Neural crest cell (in vitro differentiated cells): Measurements from ENCODE around the gene DCTN5. TPM values are rescaled to one million over a fixed set of nuclear protein-coding genes. Genes with fewer than 3 reads are reported as not detected.
"Not testable (repeated sequence)": the region's sequence is repeated elsewhere in the genome, so short reads cannot be mapped to it uniquely, and the experiment has no call there.

Experiments used
- DNase-seq: peaks from one replicate; pipeline ENCODE4 v3.0.0; 2021; ENCODE audit warnings: low read depth, mixed read lengths, low spot score
- H3K27ac Mint-ChIP-seq: one replicate; pipeline ENCODE4 v1.8.0; 2021; ENCODE audit warnings: mild to moderate bottlenecking, mixed read lengths; ENCODE audit not compliant: unreplicated experiment
- H3K27me3 Mint-ChIP-seq: 2 replicates; pipeline ENCODE4 v1.8.0; 2021; ENCODE audit warnings: low read depth, mild to moderate bottlenecking, mixed read lengths
- H3K36me3 Mint-ChIP-seq: 2 replicates; pipeline ENCODE4 v1.8.0; 2021; ENCODE audit warnings: low read depth, mild to moderate bottlenecking, mixed read lengths
- H3K4me1 Mint-ChIP-seq: 2 replicates; pipeline ENCODE4 v1.8.0; 2021; ENCODE audit warnings: mixed read lengths
- H3K4me3 Mint-ChIP-seq: one replicate; pipeline ENCODE4 v1.8.0; 2021; ENCODE audit warnings: mild to moderate bottlenecking, mixed read lengths
- H3K9me3 Mint-ChIP-seq: 2 replicates; pipeline ENCODE4 v1.8.0; 2021; ENCODE audit warnings: mixed read lengths
- total RNA-seq: library from RNA; stranded (reverse); gene quantifications from 2 replicates; pipeline ENCODE4 v1.2.1, GENCODE V29; 2021
- TF ChIP-seq, protein P1 (sequence below): fragments of 200-600 bp; sonication (generic); conservative IDR thresholded peaks from 2 replicates; pipeline ENCODE4 v1.5.0; 2021; ENCODE audit warnings: antibody characterized with exemption, mild to moderate bottlenecking

The DCTN5 gene
- total RNA-seq, 1 donor from 2014 or later = 96.7 TPM

DNA sequence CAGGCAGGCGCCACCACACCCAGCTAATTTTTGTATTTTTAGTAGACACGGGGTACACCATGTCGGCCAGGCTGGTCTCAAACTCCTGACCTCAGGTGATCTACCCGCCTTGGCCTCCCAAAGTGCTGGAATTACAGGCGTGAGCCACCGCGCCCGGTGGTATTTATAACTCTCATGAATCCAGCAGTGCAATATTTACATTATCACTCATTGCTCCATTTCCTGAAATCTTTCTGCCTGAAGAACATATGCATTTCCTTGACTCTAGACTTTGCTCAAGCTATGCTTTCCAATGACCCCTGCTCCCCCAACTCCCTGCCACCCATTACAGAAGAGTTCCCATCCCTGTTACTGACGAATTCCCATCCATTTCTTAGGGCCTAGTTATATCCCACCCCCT lies 25.5 kb upstream of the DCTN5 start:
- no peaks in the 10 kb centered on the region for H3K9me3 Mint-ChIP-seq

GRCh38 chr16:23624092-23624491 lies 17.2 kb upstream of the DCTN5 start:
- TF ChIP-seq, protein P1, sequence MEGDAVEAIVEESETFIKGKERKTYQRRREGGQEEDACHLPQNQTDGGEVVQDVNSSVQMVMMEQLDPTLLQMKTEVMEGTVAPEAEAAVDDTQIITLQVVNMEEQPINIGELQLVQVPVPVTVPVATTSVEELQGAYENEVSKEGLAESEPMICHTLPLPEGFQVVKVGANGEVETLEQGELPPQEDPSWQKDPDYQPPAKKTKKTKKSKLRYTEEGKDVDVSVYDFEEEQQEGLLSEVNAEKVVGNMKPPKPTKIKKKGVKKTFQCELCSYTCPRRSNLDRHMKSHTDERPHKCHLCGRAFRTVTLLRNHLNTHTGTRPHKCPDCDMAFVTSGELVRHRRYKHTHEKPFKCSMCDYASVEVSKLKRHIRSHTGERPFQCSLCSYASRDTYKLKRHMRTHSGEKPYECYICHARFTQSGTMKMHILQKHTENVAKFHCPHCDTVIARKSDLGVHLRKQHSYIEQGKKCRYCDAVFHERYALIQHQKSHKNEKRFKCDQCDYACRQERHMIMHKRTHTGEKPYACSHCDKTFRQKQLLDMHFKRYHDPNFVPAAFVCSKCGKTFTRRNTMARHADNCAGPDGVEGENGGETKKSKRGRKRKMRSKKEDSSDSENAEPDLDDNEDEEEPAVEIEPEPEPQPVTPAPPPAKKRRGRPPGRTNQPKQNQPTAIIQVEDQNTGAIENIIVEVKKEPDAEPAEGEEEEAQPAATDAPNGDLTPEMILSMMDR = no peak
- H3K27ac Mint-ChIP-seq = no peak overlapping the region
- no peak overlapping the region for H3K4me3 Mint-ChIP-seq
- no peak for DNase-seq
- H3K9me3 Mint-ChIP-seq = no peaks in the 10 kb centered on the region
- H3K4me1 Mint-ChIP-seq = no peaks in the 10 kb centered on the region
- H3K36me3 Mint-ChIP-seq = peaks cover 6% of the 10 kb centered on the region
- no peaks in the 10 kb centered on the region for H3K27me3 Mint-ChIP-seq

More for the DNA sequence above, 25.5 kb upstream of the DCTN5 start:
- no peak overlapping the region for H3K27ac Mint-ChIP-seq
- H3K4me3 Mint-ChIP-seq = no peak overlapping the region
- H3K27me3 Mint-ChIP-seq = no peaks in the 10 kb centered on the region
- no peak for DNase-seq
- H3K36me3 Mint-ChIP-seq = peaks cover 5% of the 10 kb centered on the region
- TF ChIP-seq, protein P1 = no peak
- H3K4me1 Mint-ChIP-seq = no peaks in the 10 kb centered on the region

DNA sequence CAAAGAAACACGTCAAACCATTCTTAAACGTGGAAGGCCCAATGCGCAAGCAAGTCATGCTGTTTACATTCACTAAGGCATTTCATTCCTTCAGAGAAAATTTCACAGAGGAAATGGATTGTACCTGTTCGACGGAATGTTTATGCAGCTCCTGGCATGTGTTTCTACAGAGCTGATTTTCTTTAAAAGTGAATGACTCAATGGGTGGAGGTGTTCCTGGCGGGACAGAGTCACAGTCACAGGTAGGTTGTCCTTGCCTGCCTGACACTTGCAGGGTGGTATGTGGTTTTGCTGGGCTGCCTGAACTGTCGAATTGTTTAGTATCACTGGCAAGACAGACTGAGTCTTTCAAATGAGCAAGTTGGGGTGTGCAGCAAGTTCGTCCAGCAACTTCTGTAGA lies 11.8 kb upstream of the DCTN5 start:
- DNase-seq = no peak
- Mint-ChIP-seq H3K36me3 (peaks cover 10% of the 10 kb centered on the region), H3K9me3 (no peaks in the 10 kb centered on the region), H3K4me1 (no peaks in the 10 kb centered on the region), H3K4me3 (no peak overlapping the region), H3K27me3 (no peaks in the 10 kb centered on the region), H3K27ac (no peak overlapping the region)
- TF ChIP-seq, protein P1 = no peak

- not testable (repeated sequence) for H3K27me3 Mint-ChIP-seq, H3K9me3 Mint-ChIP-seq, DNase-seq, H3K4me1 Mint-ChIP-seq, H3K36me3 Mint-ChIP-seq, H3K27ac Mint-ChIP-seq, H3K4me3 Mint-ChIP-seq
These were observed 9.4 kb upstream of the DCTN5 start for GRCh38 chr16:23631874-23632273.

GRCh38 chr16:23634461-23635036 lies 6.7 kb upstream of the DCTN5 start:
- Mint-ChIP-seq H3K27ac (no peak overlapping the region), H3K36me3 (peaks cover 9% of the 10 kb centered on the region), H3K4me1 (peaks cover 5% of the 10 kb centered on the region), H3K27me3 (no peaks in the 10 kb centered on the region), H3K9me3 (no peaks in the 10 kb centered on the region), H3K4me3 (no peak overlapping the region)
- DNase-seq = no peak
- TF ChIP-seq, protein P1 = no peak

DNA sequence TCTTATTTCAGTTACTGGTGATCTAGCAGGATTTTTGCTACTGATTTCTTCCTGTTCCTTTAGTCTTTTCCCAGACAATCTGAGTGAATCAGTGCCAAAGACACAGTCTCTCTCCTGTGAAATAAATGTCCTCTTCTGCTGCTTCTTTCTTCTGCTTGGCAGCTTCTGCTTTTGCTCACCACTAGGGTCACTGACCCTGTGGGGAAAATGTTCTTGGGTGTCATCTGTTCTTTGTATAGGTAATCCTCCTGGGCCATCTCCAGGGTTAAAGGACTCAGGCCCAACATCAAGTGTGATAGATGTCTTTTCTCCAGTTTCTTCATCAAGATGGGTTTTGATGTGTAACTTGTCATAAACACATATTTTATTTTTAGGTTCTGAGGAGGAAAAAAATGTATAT lies 5.3 kb upstream of the DCTN5 start:
- no peaks in the 10 kb centered on the region for H3K27me3 Mint-ChIP-seq

More for the DNA sequence above, 5.3 kb upstream of the DCTN5 start:
- DNase-seq = no peak
- Mint-ChIP-seq H3K9me3 (no peaks in the 10 kb centered on the region), H3K36me3 (peaks cover 7% of the 10 kb centered on the region), H3K27ac (no peak overlapping the region), H3K4me1 (peaks cover 14% of the 10 kb centered on the region), H3K4me3 (no peak overlapping the region)
- TF ChIP-seq, protein P1 = no peak
